Caki2 (cell line): ENCODE data around the gene STRA6. TPM values are rescaled to one million over a fixed set of nuclear protein-coding genes. Genes with fewer than 3 reads are reported as not detected.
"Not testable (repeated sequence)": the region's sequence is repeated elsewhere in the genome, so short reads cannot be mapped to it uniquely, and the experiment has no call there.

Experiments used
- DNase-seq: peaks from one replicate; pipeline ENCODE4 v3.0.0-alpha.2; 2015; ENCODE audit warnings: low read depth
- in situ Hi-C: cut with HindIII; loops from 2 replicates; pipeline ENCODE4 v1.10.0; 2016; ENCODE audit warnings: low sequenced_read_pairs, low pct_unique_long_range_greater_than_20kb, mixed read lengths
- total RNA-seq: library from RNA; depleted of rRNA; stranded (reverse); fragments of >200 nt; shearing (Covaris generic); gene quantifications from 2 replicates; pipeline ENCODE4 v1.2.3, GENCODE V29; 2014; ENCODE audit warnings: low replicate concordance

STRA6 gene
- total RNA-seq, 1 experiment from 2014 or later: 17.7 TPM

DNA sequence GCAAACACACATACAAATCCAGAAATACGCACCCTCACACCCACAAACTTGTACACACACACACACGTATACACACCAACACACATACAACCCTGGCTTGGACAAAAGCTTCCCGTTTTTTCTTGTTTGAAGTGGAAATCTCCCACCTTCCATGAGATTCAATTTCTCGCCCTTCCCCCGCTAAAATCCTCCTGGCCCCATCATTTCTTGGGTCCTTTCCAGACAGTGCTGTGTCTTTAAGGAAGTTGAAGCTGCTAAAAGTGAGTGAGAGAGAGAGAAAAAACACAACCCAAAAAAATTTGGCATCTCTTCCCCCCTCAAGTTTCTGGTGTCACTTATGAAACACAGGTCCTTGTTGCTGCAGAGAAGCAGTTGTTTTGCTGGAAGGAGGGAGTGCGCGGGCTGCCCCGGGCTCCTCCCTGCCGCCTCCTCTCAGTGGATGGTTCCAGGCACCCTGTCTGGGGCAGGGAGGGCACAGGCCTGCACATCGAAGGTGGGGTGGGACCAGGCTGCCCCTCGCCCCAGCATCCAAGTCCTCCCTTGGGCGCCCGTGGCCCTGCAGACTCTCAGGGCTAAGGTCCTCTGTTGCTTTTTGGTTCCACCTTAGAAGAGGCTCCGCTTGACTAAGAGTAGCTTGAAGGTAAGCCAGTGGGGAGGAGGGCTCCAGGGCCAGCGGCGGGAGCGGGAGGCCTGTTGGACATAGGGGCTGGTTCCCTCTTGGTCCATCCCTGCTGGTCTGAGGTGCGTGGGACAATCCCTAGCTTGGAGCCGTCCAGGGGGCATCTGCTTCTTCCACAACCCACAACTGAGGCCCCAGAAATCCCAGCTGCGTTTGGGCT is 29.0 kb downstream of the STRA6 start, which contains the start of gene ISLR:
Gene ISLR (plus strand): TSS at position 331 of the 839 bp plus-strand sequence. CDS start 1,149 bp downstream, outside the sequence.
- in situ Hi-C loops: no loop called here

DNA sequence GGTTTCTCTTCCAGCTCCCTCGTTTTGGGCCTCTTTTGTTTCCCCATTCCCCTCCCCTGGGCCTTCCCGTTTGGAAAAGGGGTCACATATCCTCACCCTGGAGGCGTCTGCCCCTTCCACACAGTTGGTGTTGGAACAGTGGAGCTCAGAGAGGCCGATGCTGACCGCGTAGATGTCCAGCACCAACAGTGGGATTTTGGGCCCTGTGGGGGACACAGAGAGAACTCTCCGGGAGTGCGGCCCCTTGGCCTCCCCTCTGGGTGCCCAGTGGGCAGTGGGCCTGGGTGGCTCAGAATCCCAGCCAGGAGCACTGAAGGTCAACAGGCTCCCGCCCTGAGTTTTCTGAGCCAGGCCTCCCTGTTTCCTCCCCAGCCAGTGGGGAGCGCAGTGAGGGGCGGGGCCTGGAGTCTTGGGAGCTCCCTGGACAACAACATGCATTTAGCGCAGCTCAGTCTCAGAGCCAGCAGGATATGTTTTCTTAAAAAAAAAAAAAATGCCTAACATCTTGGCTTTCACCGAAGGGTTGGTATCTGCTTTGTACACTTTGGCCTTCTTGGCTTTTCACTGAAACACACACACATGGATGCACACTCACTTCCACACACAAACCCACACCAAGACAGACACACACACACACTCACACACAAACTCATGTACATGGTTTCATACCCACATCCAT is 29.7 kb downstream of the STRA6 start:
- in situ Hi-C loops: no loop called here

More for the DNA sequence above, 29.0 kb downstream of the STRA6 start, which contains the start of gene ISLR:
- no peak for DNase-seq

DNA sequence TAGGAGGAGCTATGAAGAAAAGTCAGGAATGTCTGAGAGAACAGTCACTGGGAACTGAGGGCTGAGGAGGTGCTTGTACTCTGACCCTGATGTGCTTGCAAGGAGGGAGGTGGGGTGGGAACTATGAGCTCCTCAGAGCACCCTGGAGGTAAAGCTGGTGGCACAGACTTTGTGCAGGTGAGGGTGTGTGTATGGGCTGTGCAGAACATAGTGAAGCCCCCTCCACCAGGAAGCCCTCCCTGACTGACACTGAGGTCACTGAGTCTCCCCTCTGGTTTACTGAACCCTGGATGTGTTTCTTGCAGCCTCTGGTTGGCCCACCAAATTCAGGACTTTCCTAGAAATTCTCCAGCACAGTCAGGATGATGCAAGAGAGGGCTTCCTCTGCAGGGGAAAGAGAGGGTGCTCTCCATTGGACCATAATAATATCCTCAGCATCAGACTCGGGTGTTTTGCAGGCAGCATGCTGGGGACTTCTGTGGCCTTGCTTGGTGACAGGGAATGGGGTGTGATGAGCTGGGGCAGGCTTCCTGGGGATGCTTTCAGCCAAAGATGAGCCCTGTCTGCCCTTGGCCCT is 30.5 kb downstream of the STRA6 start:
- DNase-seq: no peak
- in situ Hi-C loops: no loop called here

More for the DNA sequence above, 29.7 kb downstream of the STRA6 start:
- no peak for DNase-seq

DNA sequence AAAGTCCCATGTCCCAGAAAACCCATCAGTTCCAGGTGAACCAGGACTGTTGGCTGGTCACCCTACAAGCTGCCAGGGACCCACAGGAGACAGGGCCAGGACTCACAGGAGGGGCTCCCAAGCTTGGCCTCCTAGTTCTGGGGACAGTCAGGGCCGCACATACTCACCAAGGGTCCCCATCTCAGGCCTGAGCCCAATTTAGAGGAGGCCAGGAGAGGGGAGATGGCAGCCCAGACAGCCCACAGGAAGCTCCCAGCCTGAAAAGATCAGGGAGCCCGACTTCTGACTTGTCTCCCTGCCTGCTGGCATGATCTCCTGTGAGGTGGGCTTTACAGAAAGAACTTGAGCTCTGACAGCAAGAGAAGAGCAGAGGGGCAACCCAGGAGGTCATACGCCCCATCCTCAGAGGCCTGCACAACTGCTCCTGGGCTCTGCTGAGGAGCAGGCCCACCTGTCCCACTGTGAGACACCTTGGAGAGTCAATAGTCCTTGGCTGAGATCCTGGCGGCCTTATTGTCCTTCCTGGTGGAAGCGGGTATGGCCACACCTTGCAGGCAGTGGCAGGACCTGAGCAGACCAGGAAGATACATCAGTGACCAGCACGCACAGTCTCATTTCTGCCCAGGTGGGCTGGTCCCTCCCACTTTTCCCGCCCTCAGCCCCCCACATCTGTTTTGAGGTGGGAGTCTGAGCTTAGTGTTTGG is 31.6 kb downstream of the STRA6 start:
- in situ Hi-C loops: no loop called here
- no peak for DNase-seq

DNA sequence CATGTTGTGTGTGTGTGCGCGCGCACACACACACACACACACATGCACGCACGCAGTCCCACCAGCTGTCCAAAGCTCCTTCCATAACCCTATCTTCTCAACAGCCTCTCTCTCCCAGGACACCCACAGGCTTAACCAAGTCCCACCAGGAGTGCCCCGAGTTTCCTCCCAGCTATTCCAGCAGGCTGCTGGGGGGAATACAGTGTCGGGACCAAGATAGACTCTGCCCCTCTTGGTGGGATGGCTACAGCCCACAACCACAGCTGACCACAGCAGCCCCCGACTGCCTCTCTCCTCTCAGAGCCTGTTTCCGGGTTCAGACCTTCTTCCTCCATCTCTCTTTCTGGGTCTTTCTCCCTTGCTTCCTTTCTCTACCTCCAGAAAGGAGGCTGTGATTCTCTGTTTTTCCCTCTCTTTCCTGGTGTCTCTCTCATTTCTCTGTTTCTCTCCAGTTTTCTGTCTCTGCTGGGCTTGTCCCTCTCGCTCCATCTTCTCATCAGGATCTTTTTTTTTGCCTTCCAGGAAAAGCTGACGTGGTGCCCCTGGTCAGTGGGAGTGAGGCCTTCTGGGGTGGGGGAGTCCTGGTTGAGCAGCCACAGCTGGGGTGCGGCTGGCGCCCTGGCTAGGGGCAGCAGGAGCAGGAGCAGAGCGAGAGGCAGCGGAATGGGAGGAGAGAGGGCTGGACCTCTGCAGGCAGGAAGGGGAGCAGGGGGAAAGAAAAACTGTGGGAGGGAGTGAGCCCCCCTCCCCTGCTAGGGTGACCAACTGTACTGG is 32.3 kb downstream of the STRA6 start:
- in situ Hi-C loops: no loop called here
- DNase-seq: no peak

DNA sequence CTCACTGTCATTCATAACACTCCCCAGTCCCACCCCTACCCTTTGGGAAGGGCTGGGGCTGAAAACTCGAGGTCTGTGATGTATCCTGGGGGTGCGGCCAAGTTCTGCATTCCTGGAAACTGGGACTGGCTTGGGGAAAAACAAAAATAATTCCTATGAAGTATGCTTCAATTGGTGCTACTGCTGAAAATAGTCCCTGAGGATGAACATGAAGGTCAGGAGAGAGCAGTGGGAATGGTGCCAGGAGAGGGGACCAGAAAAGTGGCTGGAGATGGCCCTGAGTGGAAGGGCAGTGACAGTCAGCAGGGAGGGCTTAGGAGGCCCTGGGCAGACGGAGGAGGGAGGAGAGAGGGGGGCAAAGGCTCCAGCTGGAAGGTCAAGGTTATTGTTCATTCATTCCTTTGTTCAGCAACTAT is 33.9 kb downstream of the STRA6 start:
- no peak for DNase-seq
- in situ Hi-C loops: no loop called here

DNA sequence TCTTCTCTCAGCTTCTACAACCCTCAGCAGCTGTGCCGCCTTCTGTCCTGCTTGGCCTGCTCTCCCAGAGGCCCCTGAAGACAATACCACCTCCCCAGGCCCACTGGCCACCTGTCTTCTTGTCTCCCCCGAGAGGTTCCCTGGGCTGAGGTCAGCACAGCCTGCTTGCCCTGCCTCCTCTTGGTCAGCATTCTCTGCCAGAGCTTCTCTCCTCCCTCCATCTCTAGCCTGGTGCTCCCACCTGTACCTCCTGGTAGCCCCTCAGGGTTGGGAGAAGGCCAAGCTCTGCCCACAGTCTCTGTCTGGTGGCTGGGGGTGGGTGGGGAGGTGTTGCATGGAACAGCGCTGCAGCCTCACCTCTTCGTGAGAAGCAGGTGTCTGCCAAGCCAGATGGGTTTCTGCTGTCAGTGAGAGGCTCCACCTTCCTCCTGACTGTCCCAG is 34.7 kb downstream of the STRA6 start:
- in situ Hi-C loops: no loop called here
- DNase-seq: no peak

DNA sequence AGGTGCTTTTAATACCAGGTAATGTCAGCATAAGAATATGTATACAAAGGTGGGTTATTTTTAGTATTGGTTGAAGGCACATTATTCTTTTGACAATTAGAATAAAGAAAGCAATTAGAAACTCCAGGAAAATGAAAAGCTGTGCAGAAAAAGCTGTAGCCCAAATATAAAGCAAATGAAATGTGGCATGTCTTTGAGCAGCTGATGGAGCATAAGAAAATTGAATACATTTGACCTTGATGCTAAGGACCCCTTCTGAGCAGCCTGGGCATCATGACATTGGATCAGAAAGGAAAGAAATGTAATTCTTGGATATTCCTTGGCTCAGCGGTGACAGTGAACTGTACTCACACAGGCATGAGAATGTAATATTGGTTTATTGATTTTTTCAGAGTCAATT is 37.1 kb downstream of the STRA6 start:
- in situ Hi-C loops: no loop called here
- no peak for DNase-seq

DNA sequence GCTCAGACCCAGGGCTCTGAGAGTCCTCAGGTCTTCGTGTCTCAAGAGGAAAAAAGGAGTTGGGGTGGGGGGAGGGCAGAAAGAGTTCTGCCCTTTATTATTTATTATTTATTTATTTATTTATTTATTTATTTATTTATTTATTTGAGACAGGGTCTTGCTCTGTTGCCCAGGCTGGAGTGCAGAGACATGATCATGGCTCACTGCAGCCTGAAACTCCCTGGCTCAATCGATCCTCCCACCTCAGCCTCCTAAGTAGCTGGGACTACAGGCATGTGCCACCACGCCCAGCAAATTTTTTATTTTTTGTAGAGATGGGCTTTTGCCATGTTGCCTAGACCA is 40.4 kb downstream of the STRA6 start:
- in situ Hi-C loops, DNase-seq: not testable (repeated sequence)

DNA sequence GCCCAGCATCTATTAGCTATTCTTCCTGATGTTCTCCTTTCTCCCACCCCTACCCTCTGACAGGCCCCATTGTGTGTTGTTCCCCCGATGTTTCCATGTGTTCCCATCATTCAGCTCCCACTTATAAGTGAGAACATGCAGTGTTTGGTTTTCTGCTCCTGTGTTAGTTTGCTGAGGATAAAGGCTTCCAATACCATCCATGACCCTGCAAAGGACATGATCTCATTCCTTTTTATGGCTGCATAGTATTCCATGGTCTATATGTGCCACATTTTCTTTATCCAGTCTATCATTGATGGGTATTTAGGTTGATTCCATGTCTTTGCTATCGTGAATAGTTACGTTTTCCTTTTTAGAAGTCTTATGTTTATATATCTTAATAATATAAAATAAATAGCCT is 42.2 kb downstream of the STRA6 start:
- in situ Hi-C loops, DNase-seq: not testable (repeated sequence)

DNA sequence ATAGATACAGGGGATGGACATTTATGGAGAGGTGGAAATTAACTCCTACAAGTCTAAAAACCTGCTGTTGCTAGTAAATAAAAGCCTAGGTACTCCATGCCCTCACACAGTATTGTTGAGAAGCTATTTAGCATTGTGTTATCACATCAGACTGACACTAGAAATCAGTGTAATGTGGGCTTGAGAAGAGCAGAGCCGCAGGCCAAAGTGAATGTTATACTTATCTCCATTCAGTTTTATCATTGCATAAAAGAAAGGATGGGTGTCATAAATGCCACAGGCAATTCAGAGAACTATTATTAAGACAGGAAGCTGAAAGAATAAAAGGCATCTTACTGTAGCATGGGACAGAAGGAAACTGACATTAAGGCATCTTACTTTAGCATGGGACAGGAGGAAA is 42.8 kb downstream of the STRA6 start:
- DNase-seq: no peak
- in situ Hi-C loops: no loop called here

DNA sequence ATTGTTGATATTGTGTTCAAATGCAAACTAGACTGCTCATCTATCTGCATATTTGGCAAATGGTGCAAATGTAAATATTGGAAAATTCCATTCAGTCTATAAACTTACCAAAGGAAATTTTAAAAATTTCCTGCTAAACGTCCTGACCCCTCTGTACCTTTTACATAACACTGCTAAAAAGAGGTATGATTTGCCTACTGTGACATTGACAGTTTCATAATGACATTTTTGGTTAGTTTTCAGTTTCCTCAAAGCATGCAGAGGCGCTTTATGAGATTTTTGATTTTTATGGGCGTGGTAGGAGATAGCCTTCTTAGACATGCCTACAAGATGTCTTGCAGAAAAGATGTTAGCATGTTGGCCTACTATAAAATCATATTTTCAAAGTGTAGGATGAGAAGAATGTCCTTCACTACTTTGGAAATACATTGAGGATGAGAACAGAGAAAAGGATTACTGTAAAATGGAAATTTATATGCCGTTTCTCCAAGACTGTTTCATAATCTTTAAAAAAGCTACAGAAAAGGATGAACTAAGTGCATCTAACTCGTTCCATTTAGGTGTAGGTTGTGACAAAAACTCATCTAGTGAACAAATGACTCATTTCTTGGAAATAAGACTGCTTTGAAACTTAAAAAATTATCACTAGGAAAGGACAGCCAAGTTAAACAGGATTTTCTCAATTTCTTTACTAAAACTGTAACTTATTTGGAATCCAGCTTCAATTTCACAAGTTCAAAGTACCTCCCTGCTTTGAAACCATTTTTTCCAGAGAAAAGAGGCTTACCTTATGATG is 43.5 kb downstream of the STRA6 start:
- DNase-seq: no peak

DNA sequence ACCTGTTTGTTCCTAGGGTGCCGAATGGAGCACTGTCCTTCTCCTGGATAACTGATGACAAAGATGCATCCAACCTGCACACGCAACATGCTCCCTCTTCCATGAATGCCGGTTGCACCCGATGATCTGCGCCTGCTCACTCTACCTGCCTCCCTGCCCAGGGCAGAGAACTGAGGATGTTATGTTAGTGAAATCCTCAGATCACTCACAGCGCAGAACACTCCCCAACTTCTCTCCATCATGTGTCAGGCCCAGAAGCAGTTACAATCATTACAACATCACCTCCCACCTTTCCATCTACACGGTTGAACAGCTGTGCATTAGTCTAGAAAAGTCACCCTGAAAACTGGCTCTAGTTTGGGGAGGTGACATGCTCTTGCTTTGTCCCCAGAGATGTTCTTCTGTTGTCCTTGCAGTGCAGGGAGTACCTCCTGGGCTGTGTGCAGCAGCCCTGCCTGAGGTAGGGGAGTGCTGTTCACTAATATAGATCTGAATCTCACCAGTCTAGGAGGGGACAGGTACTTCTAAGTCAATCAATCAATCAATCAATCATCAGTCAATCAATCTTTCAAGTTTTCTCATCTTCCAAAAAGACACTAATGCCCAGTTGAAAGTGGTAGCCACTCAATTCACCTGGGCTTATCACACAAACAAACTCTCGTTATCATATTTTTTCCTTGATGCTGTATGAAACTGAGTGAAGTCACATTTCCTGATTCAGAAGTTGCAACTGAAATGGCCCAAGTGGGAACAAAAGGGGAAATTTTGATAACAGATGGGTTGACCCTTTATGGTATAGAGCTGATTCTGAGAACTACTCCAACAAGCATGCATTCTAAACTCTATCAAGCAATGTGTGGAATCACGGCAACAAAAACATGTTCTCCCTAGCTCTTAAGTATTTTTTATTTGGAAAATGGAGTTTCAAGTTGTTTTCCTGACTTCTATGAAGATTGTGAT is 44.4 kb downstream of the STRA6 start:
- no peak for DNase-seq
- in situ Hi-C loops: no loop called here

More for the DNA sequence above, 43.5 kb downstream of the STRA6 start:
- in situ Hi-C loops: no loop called here

DNA sequence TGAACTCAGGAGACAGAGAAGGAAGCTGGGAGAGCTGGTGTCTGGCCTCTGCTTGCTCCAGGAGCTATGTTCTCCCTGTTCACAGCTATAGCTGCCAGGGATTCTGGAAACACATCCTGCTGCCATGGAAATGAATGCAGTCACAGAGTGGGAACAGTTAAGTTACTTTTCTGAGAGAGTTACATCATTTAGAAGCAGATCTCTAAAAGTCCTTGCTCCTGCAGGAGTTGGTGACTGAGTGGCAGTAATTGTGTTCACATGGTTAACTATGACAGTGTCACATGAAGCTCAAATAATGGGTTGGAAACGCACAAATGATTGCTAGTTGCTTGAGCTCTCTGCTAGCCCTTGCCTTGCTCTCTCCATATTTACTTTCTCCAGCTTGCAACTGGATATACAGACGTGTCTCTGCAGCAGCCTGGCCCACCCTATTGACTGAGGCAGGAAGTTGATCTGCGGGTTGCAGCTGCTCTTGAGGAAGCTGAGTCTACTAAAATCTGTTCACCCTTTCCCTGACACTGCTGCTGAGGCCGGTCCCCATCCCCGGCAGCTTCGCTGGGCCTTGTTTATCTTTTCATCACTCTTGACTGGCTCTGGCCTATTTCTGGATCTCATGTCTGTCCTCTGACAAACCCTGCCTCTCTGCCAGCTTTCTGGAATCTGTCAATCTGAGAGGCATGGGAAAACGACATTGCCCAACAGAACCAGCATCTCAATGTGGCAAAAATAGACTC is 45.7 kb downstream of the STRA6 start:
- in situ Hi-C loops: no loop called here
- DNase-seq: no peak

DNA sequence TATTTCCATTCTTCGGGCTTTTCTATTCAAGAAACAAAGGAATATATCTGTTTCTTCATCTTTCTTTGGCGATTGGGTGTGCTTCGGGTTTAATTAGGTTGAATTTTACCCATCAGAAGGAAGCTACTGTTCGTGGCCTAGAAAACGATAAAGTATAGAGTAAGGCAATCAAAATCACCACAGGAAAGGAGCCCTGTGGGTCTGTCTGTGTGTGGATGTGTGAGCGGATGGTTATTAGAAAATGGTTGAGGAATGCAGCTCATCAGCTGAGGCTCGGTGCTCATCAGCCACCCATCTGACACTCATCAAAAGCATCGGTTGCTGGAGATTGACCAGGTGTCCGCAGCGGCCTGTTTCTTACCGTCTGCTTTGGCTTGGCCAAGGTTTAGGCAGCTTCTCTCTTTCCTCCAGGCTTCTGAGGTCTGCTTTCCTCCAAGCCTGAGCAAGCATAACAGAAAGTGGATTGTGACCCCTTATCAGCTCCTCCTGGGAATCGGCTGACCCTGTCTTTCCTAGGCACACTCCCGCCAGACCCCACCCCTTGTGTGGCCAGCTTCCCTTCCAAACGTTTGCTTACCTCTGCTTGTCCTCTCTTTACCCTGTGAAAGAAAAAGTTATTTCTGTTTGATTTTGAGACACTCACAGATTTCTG is 46.7 kb downstream of the STRA6 start:
- in situ Hi-C loops: no loop called here
- no peak for DNase-seq
